NCI-H345 treated with DMSO at 0.1 percent for 48 hours (cell line): ENCODE measurements around the gene HVCN1.
"Not testable (repeated sequence)": the region's sequence is repeated elsewhere in the genome, so short reads cannot be mapped to it uniquely, and the experiment has no call there.

ENCODE experiments used
- DNase-seq: peaks from one replicate; lab custom pipeline; 2025; ENCODE audit not compliant: unreplicated experiment; lab: John Stamatoyannopoulos, UW

HVCN1 gene

GRCh38 chr12:110668480-110669192 lies 20.3 kb downstream of the HVCN1 start:
- no peak for DNase-seq

DNA sequence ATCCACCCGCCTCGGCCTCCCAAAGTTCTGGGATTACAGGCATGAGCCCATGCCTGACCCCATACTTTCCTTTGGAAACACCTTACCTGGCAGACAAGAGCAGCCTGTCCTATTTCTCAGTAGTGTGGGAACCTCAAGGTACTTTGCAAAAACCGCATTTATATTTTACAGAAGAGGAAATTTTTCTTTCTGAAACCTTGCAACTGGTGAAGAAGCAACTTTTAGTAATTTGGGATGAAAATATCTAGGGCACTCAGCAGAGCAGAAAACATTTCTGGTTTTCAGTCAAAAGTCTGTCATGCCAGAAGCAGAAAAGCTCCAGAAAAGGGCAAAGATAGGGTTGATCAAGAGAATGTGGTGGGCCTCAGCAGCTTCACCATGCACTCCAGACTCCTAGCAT lies 21.2 kb downstream of the HVCN1 start:
- DNase-seq = no peak

DNA sequence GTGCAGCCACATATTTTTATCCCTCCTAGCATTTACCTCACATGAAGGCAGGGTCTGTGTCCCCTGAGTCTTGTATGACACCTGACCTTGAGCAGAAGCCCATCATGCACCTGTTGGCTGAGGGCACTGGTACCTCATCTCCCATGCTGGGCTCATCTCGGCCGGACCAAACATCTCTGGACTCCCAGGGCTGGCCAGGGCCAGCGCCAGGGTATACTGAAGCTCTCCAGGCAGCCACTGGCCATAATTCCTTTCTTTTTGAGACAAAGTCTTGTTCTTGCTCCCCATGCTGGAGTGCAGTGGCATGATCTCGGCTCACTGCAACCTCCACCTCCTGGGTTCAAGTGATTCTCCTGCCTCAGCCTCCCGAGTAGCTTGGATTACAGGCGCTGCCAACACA lies 22.0 kb downstream of the HVCN1 start:
- no peak for DNase-seq

DNA sequence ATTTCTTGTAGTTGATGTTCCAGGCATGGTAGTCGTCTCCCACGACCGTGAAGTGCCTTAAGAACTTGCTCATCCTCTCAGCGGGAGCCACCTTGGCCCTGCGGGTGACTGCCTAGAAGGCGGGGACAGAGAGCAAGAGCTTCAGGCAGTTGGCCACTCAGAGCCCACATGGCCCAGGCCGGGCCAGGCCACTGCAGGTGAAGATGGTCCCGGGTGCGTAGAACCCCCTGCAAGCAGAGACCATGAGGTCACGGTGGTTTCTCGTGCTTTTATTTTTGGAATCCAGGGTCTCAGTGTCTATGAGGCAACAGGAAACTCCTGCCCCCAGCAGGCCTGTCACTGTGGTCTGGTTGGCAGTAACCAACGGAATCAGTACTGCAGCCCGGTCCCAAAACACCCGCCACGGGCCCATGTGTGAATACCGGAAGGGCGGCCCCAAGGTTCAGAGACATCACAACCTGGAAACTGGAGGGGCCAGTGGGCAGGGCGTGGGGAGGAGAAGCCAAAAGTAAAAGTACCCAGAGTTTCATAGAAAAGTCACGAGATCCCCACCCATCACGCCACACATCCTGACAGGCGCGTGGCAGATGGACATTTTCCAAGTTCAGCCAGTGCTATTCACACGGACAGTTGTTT lies 27.5 kb downstream of the HVCN1 start:
- no peak for DNase-seq

DNA sequence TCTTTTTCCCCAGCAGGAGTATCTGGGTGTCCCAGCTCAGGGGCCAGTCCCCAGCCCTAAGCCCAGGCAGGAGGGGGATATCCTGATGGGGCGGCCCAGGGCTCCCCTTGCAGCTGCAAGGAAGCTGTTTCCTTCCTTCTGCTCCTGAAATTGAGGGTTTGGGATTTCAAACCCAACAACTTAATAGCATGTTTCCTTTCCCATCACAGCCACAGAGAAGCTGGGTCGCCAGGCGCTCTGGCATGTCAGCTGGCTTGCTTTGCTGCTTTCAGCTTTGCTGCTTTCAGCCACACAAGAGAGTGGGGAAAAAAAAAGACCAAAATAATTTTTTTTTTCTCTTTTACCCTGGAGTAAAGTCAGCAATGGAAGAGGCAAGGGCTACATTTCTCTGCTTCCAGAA lies 30.0 kb downstream of the HVCN1 start:
- DNase-seq = no peak

- no peak for DNase-seq
Observed at GRCh38 chr12:110658242-110658641, 30.7 kb downstream of the HVCN1 start.

- no peak for DNase-seq
Observed at GRCh38 chr12:110657747-110658146, 31.2 kb downstream of the HVCN1 start.

- no peak for DNase-seq
Observed at GRCh38 chr12:110656071-110656655, 32.8 kb downstream of the HVCN1 start.

- DNase-seq = not testable (repeated sequence)
Observed at GRCh38 chr12:110654238-110654637, 34.7 kb downstream of the HVCN1 start.

DNA sequence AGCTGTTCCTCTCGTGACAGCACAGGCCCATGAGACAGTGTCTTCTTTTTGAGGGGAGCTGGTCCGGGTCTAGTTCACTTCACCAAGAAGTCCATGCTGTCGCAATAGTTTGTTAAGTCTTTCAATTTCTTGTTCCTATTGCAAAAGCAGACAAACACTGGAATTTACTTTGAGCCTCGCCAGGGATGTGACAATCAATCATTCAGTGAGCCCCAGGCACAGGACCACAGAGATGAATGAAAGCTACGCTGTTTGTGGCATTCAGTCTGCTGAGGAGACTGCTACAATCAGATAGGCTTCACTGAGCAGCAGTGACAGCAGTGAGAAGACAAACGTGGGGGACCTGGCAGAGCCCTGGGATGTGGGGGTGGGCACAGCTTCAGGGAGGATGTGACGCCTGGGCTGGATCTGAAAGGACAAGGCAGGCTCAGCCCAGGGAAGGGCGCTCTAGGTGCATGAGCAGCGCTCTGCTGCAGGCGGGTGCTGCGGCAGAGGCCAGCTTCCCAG lies 39.5 kb downstream of the HVCN1 start:
- no peak for DNase-seq

DNA sequence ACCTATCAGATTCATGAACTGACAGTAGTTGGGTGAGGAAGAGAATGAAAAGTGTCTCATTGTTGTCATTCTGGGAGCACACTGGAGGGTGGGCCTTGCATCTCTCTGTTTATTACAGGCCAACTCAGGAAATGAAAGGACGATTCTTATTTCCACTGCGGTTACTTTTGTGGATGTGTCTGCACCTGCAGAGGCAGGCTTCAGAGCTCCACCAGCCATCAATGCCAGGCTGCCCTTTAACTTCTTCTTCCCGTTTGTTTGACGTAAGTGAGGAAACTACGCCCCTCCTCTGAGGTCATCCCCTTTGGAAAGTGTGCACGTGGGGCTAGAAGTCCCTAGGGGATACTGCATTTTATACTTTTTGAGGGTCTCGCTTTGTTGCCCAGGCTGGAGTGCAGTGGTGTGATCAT lies 41.3 kb downstream of the HVCN1 start:
- no peak for DNase-seq

- no peak for DNase-seq
Observed at GRCh38 chr12:110641521-110641920, 47.4 kb downstream of the HVCN1 start.

GRCh38 chr12:110640275-110641025 lies 48.5 kb downstream of the HVCN1 start:
- no peak for DNase-seq

DNA sequence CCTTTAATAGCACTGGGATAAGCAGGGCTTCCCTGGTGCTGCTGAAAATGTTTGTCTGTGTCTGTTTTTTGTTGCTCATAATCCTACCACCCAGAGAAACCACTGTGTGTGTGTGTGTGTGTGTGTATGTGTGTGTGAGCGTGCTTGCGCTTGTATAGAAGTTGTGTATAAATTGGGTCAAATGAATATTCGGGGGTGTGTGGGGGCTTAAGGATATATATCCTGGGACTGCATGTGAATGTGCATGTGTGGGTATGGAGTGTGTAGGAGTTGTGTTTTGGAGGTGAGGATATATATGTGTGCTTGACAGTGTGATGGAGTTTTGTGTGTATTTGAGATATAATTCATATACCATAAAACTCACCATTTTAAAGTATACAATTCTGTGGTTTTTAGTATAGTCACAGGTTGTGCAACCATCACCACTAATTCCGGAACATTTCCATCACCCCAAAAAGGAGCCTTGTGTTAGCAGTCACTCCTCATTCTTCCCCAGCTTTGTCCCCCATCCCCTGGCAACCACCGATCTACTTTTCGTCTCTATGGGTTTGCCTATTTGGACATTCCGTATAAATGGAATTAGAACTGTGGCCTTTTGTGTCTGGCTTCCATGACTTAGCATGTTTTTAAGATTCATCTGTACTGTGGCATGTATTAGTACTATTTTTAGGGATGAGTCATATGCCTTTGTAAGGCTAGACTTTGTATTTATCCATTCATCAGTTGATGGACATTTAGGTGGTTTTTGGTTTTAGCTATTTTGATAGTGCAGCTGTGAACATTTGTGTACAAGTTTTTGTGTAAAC lies 49.4 kb downstream of the HVCN1 start:
- DNase-seq = no peak

DNA sequence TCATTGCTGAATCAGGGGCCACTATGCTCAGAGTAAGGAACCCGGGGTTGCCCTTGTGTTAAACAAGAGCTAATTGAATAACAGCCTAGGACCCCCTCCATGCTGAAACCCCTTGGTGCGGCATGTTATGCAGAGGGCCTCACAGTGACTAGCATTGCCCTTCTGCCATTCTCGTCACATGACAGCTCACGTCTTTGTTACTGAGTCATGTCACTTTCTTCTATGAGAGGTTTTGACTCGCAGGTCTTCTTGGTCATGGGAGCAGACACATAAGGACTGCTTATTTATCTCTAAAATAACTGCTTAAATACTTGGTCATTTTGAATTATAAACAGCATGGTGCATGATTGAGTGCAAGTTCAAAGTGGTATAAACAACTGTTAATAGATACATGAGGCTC lies 50.1 kb downstream of the HVCN1 start:
- DNase-seq = no peak

- no peak for DNase-seq
Observed at GRCh38 chr12:110637869-110638441, 51.0 kb downstream of the HVCN1 start.

- no peak for DNase-seq
Observed at GRCh38 chr12:110636516-110636915, 52.4 kb downstream of the HVCN1 start.

DNA sequence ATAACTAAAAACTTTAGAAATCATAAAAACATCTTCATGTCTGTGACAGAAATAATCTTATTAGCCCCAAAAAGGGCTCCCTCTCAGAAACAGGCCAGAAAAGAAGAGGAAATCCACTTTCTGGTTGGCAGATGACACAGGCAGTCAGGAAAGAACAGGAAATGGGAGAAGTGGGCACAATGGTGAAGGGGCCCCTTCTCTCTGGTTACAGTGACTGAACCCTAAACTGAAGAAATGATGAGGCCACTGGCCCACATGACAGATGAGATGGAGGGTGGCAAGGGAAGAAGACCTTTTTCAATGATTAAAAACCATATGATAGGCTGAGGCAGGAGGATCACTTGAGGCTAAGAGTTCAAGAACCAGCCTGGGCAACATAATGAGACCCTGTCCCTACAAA lies 53.9 kb downstream of the HVCN1 start:
- no peak for DNase-seq

DNA sequence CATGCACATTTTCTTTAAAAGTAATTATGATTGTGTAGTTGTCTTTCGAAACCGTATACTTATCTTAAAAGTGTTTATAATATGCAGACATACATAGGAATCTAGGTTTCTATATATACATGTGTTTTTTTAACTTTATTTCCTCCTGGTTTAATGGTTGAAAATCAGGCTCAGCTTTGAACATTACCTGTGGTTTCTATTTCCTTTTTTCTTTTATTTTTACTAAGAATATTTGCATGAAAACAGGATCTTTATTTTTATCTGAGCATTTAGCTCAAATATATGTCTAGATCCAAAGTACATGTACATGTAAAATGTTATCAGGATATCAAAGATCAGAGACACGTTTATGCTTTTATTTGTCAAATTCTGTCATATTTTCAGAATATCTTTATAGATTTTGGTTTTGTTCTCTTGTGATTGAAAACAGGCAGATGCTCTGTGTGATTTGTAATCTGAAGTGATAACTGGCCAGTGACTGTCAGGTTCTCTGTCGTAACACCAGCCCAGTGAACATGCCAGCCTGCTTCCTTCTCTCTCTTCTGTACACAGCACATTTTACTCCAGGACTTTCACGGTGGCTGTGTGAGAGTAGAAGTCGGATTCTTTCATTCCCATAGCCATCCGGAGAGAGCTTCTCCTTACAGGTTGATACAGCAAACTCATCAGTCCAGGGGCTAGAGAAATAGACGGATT lies 61.3 kb downstream of the HVCN1 start:
- no peak for DNase-seq

DNA sequence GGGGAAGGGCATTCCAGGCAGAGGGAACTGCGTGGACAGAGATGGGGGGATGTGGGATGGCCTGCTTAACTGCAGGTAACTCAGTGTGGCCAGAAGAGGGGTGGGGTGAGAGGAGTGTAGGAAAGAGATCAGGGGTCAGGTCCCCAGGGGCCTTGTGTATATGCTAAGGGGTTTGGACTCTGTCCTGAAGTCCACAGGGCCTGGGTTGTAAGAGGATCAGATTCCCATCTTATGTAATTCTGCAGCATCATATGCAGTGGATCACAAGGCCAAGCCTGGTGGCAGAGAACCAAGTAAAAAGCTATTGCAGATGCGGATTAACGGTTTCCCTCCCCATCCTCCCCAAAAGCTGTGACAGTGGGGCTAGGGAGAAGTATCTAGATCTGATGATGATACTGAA lies 66.3 kb downstream of the HVCN1 start:
- DNase-seq = no peak
